Measurements from ENCODE around the gene TSPAN18.
A peak's percentile ranks its signal among the peaks of the same experiment; 100 is the strongest.

The TSPAN18 gene

GRCh38 chr11:44765676-44766075, 38.9 kb downstream of the TSPAN18 start:
- H3K4me3 ChIP-seq (ENCODE audit: low read depth, low read length), result no peak overlapping the region
- in situ Hi-C loops (cut with HindIII; ENCODE audit: low sequenced_read_pairs), result no loop called here
- TF ChIP-seq CTCF (IDR thresholded peaks at IDR 0.05; ENCODE audit: low read depth, low read length, missing control alignments), result no peak
- DNase-seq (ENCODE audit: low read depth), result no peak

- in situ Hi-C loops (cut with HindIII; ENCODE audit: low sequenced_read_pairs), result no loop called here
- DNase-seq (ENCODE audit: low read depth), result peak; percentile 89
- no peak overlapping the region for H3K4me3 ChIP-seq (ENCODE audit: low read depth, low read length)
- TF ChIP-seq CTCF (IDR thresholded peaks at IDR 0.05; ENCODE audit: low read depth, low read length, missing control alignments), result no peak
Observed at GRCh38 chr11:44766112-44766971, 39.6 kb downstream of the TSPAN18 start.

GRCh38 chr11:44766972-44767278, 40.2 kb downstream of the TSPAN18 start:
- no peak for TF ChIP-seq CTCF (IDR thresholded peaks at IDR 0.05; ENCODE audit: low read depth, low read length, missing control alignments)
- H3K4me3 ChIP-seq (ENCODE audit: low read depth, low read length), result no peak overlapping the region
- DNase-seq (ENCODE audit: low read depth), result peak; percentile 16
- in situ Hi-C loops (cut with HindIII; ENCODE audit: low sequenced_read_pairs), result no loop called here

- H3K4me3 ChIP-seq (ENCODE audit: low read depth, low read length), result no peak overlapping the region
- no peak for TF ChIP-seq CTCF (IDR thresholded peaks at IDR 0.05; ENCODE audit: low read depth, low read length, missing control alignments)
- no peak for DNase-seq (ENCODE audit: low read depth)
- in situ Hi-C loops (cut with HindIII; ENCODE audit: low sequenced_read_pairs), result no loop called here
Observed at GRCh38 chr11:44767421-44767820, 40.7 kb downstream of the TSPAN18 start.

- no peak overlapping the region for H3K4me3 ChIP-seq (ENCODE audit: low read depth, low read length)
- TF ChIP-seq CTCF (IDR thresholded peaks at IDR 0.05; ENCODE audit: low read depth, low read length, missing control alignments), result no peak
- in situ Hi-C loops (cut with HindIII; ENCODE audit: low sequenced_read_pairs), result no loop called here
- no peak for DNase-seq (ENCODE audit: low read depth)
Observed at GRCh38 chr11:44770401-44770800, 43.6 kb downstream of the TSPAN18 start.

- no peak for DNase-seq (ENCODE audit: low read depth)
- no peak overlapping the region for H3K4me3 ChIP-seq (ENCODE audit: low read depth, low read length)
- TF ChIP-seq CTCF (IDR thresholded peaks at IDR 0.05; ENCODE audit: low read depth, low read length, missing control alignments), result no peak
- in situ Hi-C loops (cut with HindIII; ENCODE audit: low sequenced_read_pairs), result no loop called here
Observed at GRCh38 chr11:44771252-44771734, 44.5 kb downstream of the TSPAN18 start.
